Activated naive CD8-positive, alpha-beta T cell treated with anti-CD3 and anti-CD28 coated beads, Interleukin-2, amount 50 U/mL, for 24 hours (primary cell): ENCODE data around the gene APC.
"Not testable (repeated sequence)": the region's sequence is repeated elsewhere in the genome, so short reads cannot be mapped to it uniquely, and the experiment has no call there.

Source experiments
- ATAC-seq: fragments of 150-1000 bp; cut with Tn5 transposase; one replicate; pipeline ENCODE4 v1.10.0; 2021
- DNase-seq: peaks from one replicate; pipeline ENCODE4 v3.0.0; 2021
- H3K27ac Mint-ChIP-seq: one replicate; pipeline ENCODE4 v1.8.0; 2021; ENCODE audit warnings: mild to moderate bottlenecking, mixed read lengths
- H3K27me3 Mint-ChIP-seq: one replicate; pipeline ENCODE4 v1.8.0; 2021; ENCODE audit warnings: mixed read lengths
- H3K36me3 Mint-ChIP-seq: one replicate; pipeline ENCODE4 v1.8.0; 2021; ENCODE audit warnings: low read depth, mixed read lengths
- H3K4me1 Mint-ChIP-seq: one replicate; pipeline ENCODE4 v1.8.0; 2021; ENCODE audit warnings: mixed read lengths
- H3K4me3 Mint-ChIP-seq: one replicate; pipeline ENCODE4 v1.8.0; 2021; ENCODE audit warnings: mild to moderate bottlenecking, moderate library complexity, mixed read lengths
- H3K9me3 Mint-ChIP-seq: one replicate; pipeline ENCODE4 v1.8.0; 2021; ENCODE audit warnings: mixed read lengths

APC gene

DNA sequence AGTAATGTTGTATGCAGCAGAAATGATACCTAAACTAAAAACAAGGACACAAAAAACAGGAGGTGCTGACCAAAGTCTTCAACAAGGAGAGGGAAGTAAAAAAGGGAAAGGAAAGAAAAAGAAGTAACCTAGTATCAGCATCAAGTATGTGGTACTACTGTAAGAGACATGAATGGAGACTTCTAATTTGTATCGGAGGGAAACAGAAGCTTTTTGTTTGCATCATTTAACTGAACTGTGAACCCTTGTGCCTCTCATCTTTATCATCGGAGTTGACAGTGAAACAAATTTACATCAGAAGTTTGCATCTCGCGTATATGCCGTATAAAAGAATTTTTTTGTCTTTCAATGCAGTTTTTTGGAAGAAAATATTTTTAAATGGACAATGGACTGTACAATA is 129.7 kb downstream of the APC start:
- Mint-ChIP-seq H3K4me3 (no peak overlapping the region), H3K36me3 (peaks cover 52% of the 10 kb centered on the region), H3K4me1 (peaks cover 48% of the 10 kb centered on the region)

GRCh38 chr5:112869948-112870347 is 132.3 kb downstream of the APC start:
- Mint-ChIP-seq H3K36me3 (peaks cover 58% of the 10 kb centered on the region), H3K27ac (peak overlapping the region; percentile 22), H3K9me3 (no peaks in the 10 kb centered on the region), H3K4me1 (peaks cover 37% of the 10 kb centered on the region), H3K4me3 (no peak overlapping the region), H3K27me3 (no peaks in the 10 kb centered on the region)
- no peak for DNase-seq
- ATAC-seq = no peak

More for the DNA sequence above, 129.7 kb downstream of the APC start:
- Mint-ChIP-seq H3K27me3 (no peaks in the 10 kb centered on the region), H3K27ac (peak overlapping the region; percentile 69), H3K9me3 (no peaks in the 10 kb centered on the region)
- ATAC-seq (no peak), DNase-seq (no peak)

- Mint-ChIP-seq H3K4me3 (no peak overlapping the region), H3K4me1 (peaks cover 37% of the 10 kb centered on the region), H3K36me3 (peaks cover 55% of the 10 kb centered on the region), H3K9me3 (no peaks in the 10 kb centered on the region), H3K27ac (no peak overlapping the region), H3K27me3 (no peaks in the 10 kb centered on the region)
- ATAC-seq (no peak), DNase-seq (no peak)
Measured at GRCh38 chr5:112870966-112871365, 133.3 kb downstream of the APC start.

DNA sequence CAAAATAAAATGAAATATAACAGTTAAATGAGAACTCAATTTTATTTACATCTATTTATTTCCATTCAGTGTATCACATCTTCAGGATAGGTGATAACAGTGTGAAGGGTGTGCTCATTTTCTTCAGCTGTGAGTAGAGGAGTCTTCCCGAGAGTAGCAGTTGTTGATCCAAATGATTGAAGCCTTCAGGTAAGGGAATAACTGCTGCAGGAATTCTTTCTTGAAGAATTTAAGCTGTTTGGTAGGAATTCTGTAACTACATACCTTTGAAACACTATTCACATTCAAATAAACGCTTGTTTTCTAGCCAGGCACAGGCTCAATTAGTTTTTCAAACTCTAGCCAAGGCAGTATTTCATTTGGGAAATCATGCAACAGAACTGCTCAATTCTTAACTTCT is 138.7 kb downstream of the APC start:
- H3K4me1 Mint-ChIP-seq = peaks cover 36% of the 10 kb centered on the region
- no peaks in the 10 kb centered on the region for H3K9me3 Mint-ChIP-seq
- ATAC-seq (no peak), DNase-seq (no peak)
- peaks cover 40% of the 10 kb centered on the region for H3K36me3 Mint-ChIP-seq
- no peak overlapping the region for H3K27ac Mint-ChIP-seq
- H3K4me3 Mint-ChIP-seq = no peak overlapping the region
- H3K27me3 Mint-ChIP-seq = no peaks in the 10 kb centered on the region

DNA sequence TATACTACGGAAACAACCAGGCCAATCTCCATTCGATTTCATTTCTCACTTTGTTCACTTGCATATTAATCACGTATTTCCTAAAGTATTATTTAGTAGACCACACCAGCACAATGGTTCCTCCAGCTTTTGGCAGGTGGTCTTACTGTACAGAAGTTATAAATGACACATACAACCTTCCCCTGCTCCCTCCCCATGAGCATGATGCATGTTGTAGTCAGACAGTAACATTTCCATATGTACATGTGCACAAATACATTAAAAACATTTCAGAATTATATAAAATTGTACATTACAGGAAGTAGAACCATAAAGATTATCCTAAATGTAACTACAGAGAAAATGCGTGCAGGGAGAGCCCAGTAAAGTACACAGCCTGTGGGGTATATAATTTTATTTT is 140.4 kb downstream of the APC start:
- no peaks in the 10 kb centered on the region for H3K9me3 Mint-ChIP-seq
- ATAC-seq = no peak
- peaks cover 38% of the 10 kb centered on the region for H3K4me1 Mint-ChIP-seq
- no peak for DNase-seq
- peaks cover 35% of the 10 kb centered on the region for H3K36me3 Mint-ChIP-seq
- H3K27me3 Mint-ChIP-seq = no peaks in the 10 kb centered on the region
- H3K4me3 Mint-ChIP-seq = no peak overlapping the region
- H3K27ac Mint-ChIP-seq = peak overlapping the region; percentile 30

GRCh38 chr5:112878760-112879159 is 141.1 kb downstream of the APC start:
- Mint-ChIP-seq H3K27ac (peak overlapping the region; percentile 86), H3K27me3 (no peaks in the 10 kb centered on the region), H3K36me3 (peaks cover 30% of the 10 kb centered on the region), H3K4me3 (peak overlapping the region; percentile 13), H3K4me1 (peaks cover 35% of the 10 kb centered on the region), H3K9me3 (no peaks in the 10 kb centered on the region)
- ATAC-seq (peak; percentile 92), DNase-seq (peak; percentile 28)

DNA sequence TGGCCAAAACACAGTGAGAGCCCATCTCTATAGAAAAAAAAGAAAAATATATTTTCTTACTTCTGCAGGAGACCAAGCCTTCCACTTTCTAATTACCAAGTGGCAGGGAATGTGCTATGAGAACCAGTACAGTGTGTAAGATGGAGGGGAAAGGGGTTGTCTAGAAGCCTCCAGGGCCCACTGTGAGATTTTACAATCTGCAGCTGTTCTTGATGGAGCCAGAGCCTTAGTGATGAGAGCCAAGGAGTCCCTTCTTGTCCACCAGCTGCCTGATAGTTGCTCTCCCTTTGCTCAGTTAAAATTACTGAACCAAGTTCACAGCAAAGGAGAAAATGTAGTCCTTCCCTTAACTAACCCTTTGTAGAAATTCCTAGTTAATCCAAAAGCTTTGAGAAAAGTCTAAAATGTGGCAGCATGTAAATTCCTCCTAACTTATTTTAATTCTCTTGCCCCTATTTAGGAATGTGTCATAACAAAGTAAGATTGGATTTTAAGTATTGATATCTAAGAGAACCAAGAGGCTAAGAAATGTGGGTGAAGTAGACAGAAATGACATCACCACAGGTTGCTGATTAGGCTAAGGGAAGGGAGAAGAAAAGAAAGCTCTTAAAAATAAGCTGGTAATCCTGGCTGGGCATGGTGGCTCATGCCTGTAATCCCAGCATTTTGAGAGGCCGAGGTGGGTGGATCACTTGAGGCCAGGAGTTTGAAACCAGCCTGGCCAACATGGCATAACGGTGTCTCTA is 142.7 kb downstream of the APC start:
- H3K27me3 Mint-ChIP-seq = no peaks in the 10 kb centered on the region
- H3K9me3 Mint-ChIP-seq = no peaks in the 10 kb centered on the region
- no peak overlapping the region for H3K4me3 Mint-ChIP-seq
- H3K36me3 Mint-ChIP-seq = peaks cover 33% of the 10 kb centered on the region
- DNase-seq (no peak), ATAC-seq (no peak)
- H3K27ac Mint-ChIP-seq = peak overlapping the region; percentile 23
- peaks cover 31% of the 10 kb centered on the region for H3K4me1 Mint-ChIP-seq

GRCh38 chr5:112883192-112883591 is 145.5 kb downstream of the APC start:
- no peak for DNase-seq
- Mint-ChIP-seq H3K36me3 (peaks cover 44% of the 10 kb centered on the region), H3K9me3 (no peaks in the 10 kb centered on the region), H3K4me1 (peaks cover 35% of the 10 kb centered on the region), H3K4me3 (no peak overlapping the region), H3K27me3 (no peaks in the 10 kb centered on the region), H3K27ac (no peak overlapping the region)
- no peak for ATAC-seq

DNA sequence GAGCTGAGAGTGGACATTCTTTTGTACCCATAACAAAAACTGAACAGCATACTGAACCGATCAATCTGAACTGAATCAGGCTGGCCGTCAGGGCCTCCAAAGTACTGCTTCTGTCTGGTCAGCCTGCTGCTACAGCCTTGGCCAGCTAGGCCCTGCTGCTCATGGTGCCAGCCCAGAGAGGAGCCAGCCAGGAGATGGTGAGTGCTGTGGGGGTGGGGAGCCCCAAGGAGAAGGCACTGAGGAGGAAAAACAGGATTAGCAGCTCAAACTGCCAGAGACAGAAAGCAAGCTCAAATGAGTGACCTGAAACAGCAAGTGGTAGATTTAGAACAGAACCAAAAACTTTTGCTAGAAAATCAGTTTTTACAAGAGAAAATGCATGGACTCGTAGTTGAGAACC is 147.3 kb downstream of the APC start:
- peaks cover 46% of the 10 kb centered on the region for H3K36me3 Mint-ChIP-seq
- no peak for DNase-seq
- no peak for ATAC-seq
- peaks cover 5% of the 10 kb centered on the region for H3K9me3 Mint-ChIP-seq
- H3K27me3 Mint-ChIP-seq = no peaks in the 10 kb centered on the region
- no peak overlapping the region for H3K4me3 Mint-ChIP-seq
- no peak overlapping the region for H3K27ac Mint-ChIP-seq
- peaks cover 32% of the 10 kb centered on the region for H3K4me1 Mint-ChIP-seq

GRCh38 chr5:112886975-112887374 is 149.3 kb downstream of the APC start:
- peak overlapping the region; percentile 65 for H3K27ac Mint-ChIP-seq
- peaks cover 25% of the 10 kb centered on the region for H3K4me1 Mint-ChIP-seq
- peaks cover 5% of the 10 kb centered on the region for H3K9me3 Mint-ChIP-seq
- no peak overlapping the region for H3K4me3 Mint-ChIP-seq
- ATAC-seq (peak; percentile 68), DNase-seq (no peak)
- H3K36me3 Mint-ChIP-seq = peaks cover 43% of the 10 kb centered on the region
- H3K27me3 Mint-ChIP-seq = no peaks in the 10 kb centered on the region

- not testable (repeated sequence) for ATAC-seq, DNase-seq, H3K27me3 Mint-ChIP-seq, H3K9me3 Mint-ChIP-seq, H3K27ac Mint-ChIP-seq, H3K4me3 Mint-ChIP-seq
- H3K36me3 Mint-ChIP-seq = peaks cover 35% of the 10 kb centered on the region
- peaks cover 20% of the 10 kb centered on the region for H3K4me1 Mint-ChIP-seq
Measured at GRCh38 chr5:112892066-112892465, 154.4 kb downstream of the APC start.

DNA sequence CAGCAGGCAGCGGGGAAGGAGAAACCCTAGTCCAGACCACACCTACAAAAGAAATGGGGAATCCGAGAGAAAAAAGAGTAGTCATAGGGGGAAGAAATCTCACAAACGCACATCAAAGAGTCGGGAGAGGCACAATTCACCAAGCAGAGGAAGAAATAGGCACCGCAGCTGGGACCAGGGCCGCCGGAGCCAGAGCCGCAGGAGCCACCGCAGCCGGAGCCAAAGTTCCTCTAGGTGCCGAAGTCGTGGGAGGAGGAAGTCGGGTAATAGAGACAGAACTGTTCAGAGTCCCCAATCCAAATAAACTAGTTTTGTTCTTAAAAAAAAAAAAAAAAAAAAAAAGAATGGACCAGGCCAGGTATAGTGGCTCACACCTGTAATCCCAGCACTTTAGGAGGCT is 155.1 kb downstream of the APC start:
- ATAC-seq = no peak
- DNase-seq = no peak
- no peak overlapping the region for H3K27ac Mint-ChIP-seq

GRCh38 chr5:112895682-112896081 is 158.0 kb downstream of the APC start:
- Mint-ChIP-seq H3K4me1 (peaks cover 2% of the 10 kb centered on the region), H3K4me3 (no peak overlapping the region), H3K27me3 (no peaks in the 10 kb centered on the region), H3K27ac (no peak overlapping the region), H3K9me3 (no peaks in the 10 kb centered on the region), H3K36me3 (peaks cover 41% of the 10 kb centered on the region)
- ATAC-seq (no peak), DNase-seq (no peak)

More for the DNA sequence above, 155.1 kb downstream of the APC start:
- no peak overlapping the region for H3K4me3 Mint-ChIP-seq
- H3K36me3 Mint-ChIP-seq = peaks cover 35% of the 10 kb centered on the region
- H3K4me1 Mint-ChIP-seq = peaks cover 13% of the 10 kb centered on the region
- peaks cover 5% of the 10 kb centered on the region for H3K9me3 Mint-ChIP-seq
- no peaks in the 10 kb centered on the region for H3K27me3 Mint-ChIP-seq
